Measurements from ENCODE around the gene DLGAP1. TPM values are rescaled to one million over a fixed set of nuclear protein-coding genes. Genes with fewer than 3 reads are reported as not detected.

Gene DLGAP1
- polyA plus RNA-seq, 1 of the 3 experiments (the other 2 are of a cell fraction) = not detected

DNA sequence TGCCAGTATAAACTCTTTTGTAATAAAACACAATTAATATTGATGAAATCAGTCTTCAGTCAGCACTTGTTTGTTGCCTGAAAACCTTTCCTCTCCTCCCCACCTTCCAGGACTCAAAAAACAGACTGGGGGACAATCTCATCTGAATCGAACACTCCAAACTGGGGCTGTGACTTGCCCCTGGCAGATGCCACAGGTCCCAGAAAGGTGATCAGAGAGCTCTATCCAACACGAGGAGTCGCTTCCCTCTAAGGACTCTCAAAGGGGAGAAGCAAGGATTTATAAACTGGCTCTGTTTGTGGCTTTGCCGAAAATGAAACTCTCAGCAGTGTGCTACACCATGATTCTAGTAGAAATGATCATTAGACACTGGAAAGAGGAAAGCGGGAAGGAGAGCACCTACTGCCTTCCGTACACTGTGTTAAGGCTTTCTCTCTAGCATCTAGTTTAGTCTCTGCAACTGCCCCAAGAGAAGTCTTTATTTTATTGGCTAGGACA is 805.9 kb downstream of the DLGAP1 start (continued):
- TF ChIP-seq FOXJ3 (CRISPR knock-in tag; IDR thresholded peaks at IDR 0.05) (no peak), NRF1 (IDR thresholded peaks at IDR 0.05; ENCODE audit: low read depth, low read length) (no peak), MXI1 (IDR thresholded peaks at IDR 0.05; ENCODE audit: low read depth, low read length) (no peak)
- TF ChIP-seq, protein P1, sequence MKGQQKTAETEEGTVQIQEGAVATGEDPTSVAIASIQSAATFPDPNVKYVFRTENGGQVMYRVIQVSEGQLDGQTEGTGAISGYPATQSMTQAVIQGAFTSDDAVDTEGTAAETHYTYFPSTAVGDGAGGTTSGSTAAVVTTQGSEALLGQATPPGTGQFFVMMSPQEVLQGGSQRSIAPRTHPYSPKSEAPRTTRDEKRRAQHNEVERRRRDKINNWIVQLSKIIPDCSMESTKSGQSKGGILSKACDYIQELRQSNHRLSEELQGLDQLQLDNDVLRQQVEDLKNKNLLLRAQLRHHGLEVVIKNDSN (IDR thresholded peaks at IDR 0.05; ENCODE audit: borderline replicate concordance, low read depth) = no peak
- TF ChIP-seq, protein P2, sequence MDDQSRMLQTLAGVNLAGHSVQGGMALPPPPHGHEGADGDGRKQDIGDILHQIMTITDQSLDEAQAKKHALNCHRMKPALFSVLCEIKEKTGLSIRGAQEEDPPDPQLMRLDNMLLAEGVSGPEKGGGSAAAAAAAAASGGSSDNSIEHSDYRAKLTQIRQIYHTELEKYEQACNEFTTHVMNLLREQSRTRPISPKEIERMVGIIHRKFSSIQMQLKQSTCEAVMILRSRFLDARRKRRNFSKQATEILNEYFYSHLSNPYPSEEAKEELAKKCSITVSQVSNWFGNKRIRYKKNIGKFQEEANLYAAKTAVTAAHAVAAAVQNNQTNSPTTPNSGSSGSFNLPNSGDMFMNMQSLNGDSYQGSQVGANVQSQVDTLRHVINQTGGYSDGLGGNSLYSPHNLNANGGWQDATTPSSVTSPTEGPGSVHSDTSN (IDR thresholded peaks at IDR 0.05) = no peak

DNA sequence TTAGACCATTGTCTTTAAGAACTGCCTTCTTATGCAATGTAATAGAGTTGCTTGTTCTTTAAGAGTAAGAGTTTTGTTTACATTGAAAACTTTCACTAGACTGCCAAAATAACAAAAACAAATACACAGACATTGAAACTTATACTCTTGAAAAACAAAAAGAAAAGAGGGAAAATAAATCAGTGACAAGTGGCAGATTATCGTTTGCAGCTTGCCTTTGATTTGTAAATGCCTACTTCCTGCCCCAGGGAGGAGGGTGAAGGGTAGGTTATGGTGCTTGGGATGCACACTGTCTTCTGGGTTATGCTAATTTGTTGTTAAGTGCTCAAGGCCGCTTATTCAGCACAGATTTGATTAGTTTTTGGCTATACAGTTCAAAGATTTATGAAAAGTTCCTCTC is 806.5 kb downstream of the DLGAP1 start:
- H3K9me2 ChIP-seq = no peaks in the 10 kb centered on the region
- H3K4me2 ChIP-seq = no peak overlapping the region
- peaks cover 10% of the 10 kb centered on the region for H3F3A ChIP-seq (replicated peaks; ENCODE audit: insufficient read depth)
- no peak for TF ChIP-seq RAD21 (IDR thresholded peaks at IDR 0.05; ENCODE audit: low read length)
- TF ChIP-seq RXRA (IDR thresholded peaks at IDR 0.05; ENCODE audit: borderline replicate concordance, low read depth) = no peak
- no peak for TF ChIP-seq FOXJ3 (CRISPR knock-in tag; IDR thresholded peaks at IDR 0.05)
- TF ChIP-seq, protein P3, sequence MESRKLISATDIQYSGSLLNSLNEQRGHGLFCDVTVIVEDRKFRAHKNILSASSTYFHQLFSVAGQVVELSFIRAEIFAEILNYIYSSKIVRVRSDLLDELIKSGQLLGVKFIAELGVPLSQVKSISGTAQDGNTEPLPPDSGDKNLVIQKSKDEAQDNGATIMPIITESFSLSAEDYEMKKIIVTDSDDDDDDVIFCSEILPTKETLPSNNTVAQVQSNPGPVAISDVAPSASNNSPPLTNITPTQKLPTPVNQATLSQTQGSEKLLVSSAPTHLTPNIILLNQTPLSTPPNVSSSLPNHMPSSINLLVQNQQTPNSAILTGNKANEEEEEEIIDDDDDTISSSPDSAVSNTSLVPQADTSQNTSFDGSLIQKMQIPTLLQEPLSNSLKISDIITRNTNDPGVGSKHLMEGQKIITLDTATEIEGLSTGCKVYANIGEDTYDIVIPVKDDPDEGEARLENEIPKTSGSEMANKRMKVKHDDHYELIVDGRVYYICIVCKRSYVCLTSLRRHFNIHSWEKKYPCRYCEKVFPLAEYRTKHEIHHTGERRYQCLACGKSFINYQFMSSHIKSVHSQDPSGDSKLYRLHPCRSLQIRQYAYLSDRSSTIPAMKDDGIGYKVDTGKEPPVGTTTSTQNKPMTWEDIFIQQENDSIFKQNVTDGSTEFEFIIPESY (IDR thresholded peaks at IDR 0.05; ENCODE audit: borderline replicate concordance, low read depth) = no peak
- no peak for TF ChIP-seq NFIC (IDR thresholded peaks at IDR 0.05; ENCODE audit: borderline replicate concordance)
- H3K9me3 ChIP-seq = no peaks in the 10 kb centered on the region
- no peaks in the 10 kb centered on the region for H3K27me3 ChIP-seq (ENCODE audit: insufficient read depth)
- no peak overlapping the region for H2AFZ ChIP-seq (ENCODE audit: low read depth)
- no peak overlapping the region for H3K27ac ChIP-seq (ENCODE audit: low read depth in 2 of 2, low read length in 1 of 2)
- H3K9ac ChIP-seq = no peak overlapping the region
- no peaks in the 10 kb centered on the region for H4K20me1 ChIP-seq (ENCODE audit: insufficient read depth)
- H3K36me3 ChIP-seq (replicated peaks in 1 of 2; ENCODE audit: control insufficient read depth in 1 of 2, insufficient read depth in 2 of 2, low read length in 1 of 2) = no peaks in the 10 kb centered on the region
- H3K79me2 ChIP-seq (ENCODE audit: insufficient read depth) = no peaks in the 10 kb centered on the region
- peaks cover 7 to 24% of the 10 kb centered on the region in 2 experiments; a peak in 3 of 4 replicates for H3K4me1 ChIP-seq (ENCODE audit: control insufficient read depth in 1 of 2, insufficient read depth in 2 of 2, low read depth in 1 of 2, low read length in 1 of 2)
- DNase-seq = no peak
- ChIA-PET POLR2A (no interaction called here), CTCF (no interaction called here)
- WGBS (ENCODE audit: low lambda C conversion rate) = 73% methylated on average over 2 of the region's 2 CpGs
- no peak overlapping the region for H3K4me3 ChIP-seq (ENCODE audit: low read depth in 2 of 2, low read length in 1 of 2)

DNA sequence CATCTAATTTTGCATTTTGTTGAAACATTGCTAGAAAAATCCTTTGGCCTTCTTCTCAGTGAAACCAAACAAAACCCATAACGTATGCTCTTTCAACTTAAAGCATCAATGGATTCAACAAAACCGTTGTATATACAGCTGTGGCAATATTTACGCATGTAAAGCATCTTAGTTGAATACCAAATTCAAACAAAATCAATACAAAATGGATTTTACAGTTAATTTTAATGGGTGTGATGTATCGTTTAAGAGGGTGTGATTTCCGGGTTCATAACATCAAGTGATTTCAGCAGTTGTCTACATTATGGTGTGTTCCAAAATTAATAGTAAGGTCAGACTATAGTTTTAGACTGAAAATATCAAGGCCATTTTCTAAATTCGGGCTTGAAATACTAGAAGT is 806.9 kb downstream of the DLGAP1 start:
- POLR2A ChIA-PET = no interaction called here
- H3K4me3 ChIP-seq (ENCODE audit: low read depth in 2 of 2, low read length in 1 of 2) = no peak overlapping the region
- H3K79me2 ChIP-seq (ENCODE audit: insufficient read depth) = no peaks in the 10 kb centered on the region
- H3K36me3 ChIP-seq (replicated peaks in 1 of 2; ENCODE audit: control insufficient read depth in 1 of 2, insufficient read depth in 2 of 2, low read length in 1 of 2) = no peaks in the 10 kb centered on the region
- peaks cover 6 to 19% of the 10 kb centered on the region in 2 experiments; a peak in 2 of 4 replicates for H3K4me1 ChIP-seq (ENCODE audit: control insufficient read depth in 1 of 2, insufficient read depth in 2 of 2, low read depth in 1 of 2, low read length in 1 of 2)
- no peaks in the 10 kb centered on the region for H3K27me3 ChIP-seq (ENCODE audit: insufficient read depth)
- CTCF ChIA-PET = interaction anchor here (0.9 kb wide), 1 partner anchor 38 kb away, joined by 3 read pairs; no protein-coding TSS in a partner anchor
- 77% methylated on average over 6 of the region's 6 CpGs for WGBS (ENCODE audit: low lambda C conversion rate)
- H3K9me3 ChIP-seq = no peaks in the 10 kb centered on the region
- DNase-seq = no peak
- H3F3A ChIP-seq (replicated peaks; ENCODE audit: insufficient read depth) = peaks cover 9% of the 10 kb centered on the region
- no peaks in the 10 kb centered on the region for H4K20me1 ChIP-seq (ENCODE audit: insufficient read depth)
- no peak overlapping the region for H3K27ac ChIP-seq (ENCODE audit: low read depth in 2 of 2, low read length in 1 of 2)
- TF ChIP-seq, protein P4, sequence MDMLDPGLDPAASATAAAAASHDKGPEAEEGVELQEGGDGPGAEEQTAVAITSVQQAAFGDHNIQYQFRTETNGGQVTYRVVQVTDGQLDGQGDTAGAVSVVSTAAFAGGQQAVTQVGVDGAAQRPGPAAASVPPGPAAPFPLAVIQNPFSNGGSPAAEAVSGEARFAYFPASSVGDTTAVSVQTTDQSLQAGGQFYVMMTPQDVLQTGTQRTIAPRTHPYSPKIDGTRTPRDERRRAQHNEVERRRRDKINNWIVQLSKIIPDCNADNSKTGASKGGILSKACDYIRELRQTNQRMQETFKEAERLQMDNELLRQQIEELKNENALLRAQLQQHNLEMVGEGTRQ (IDR thresholded peaks at IDR 0.05; ENCODE audit: borderline replicate concordance, low read depth, low read length) = no peak
- TF ChIP-seq NRF1 (IDR thresholded peaks at IDR 0.05; ENCODE audit: low read depth, low read length) (no peak), TEAD4 (IDR thresholded peaks at IDR 0.05; ENCODE audit: borderline replicate concordance, insufficient read depth) (no peak), SMC3 (IDR thresholded peaks at IDR 0.05; ENCODE audit: low read depth, low read length) (no peak), RFX5 (IDR thresholded peaks at IDR 0.05; ENCODE audit: low read length) (no peak), RCOR1 (IDR thresholded peaks at IDR 0.05; ENCODE audit: low read length) (no peak), MXI1 (IDR thresholded peaks at IDR 0.05; ENCODE audit: low read depth, low read length) (no peak), JUND (IDR thresholded peaks at IDR 0.05) (no peak), SIN3A (IDR thresholded peaks at IDR 0.05; ENCODE audit: borderline replicate concordance, low read depth, low read length) (no peak)
- TF ChIP-seq, protein P1 (IDR thresholded peaks at IDR 0.05; ENCODE audit: borderline replicate concordance, low read depth) = no peak
- no peak overlapping the region for H3K9ac ChIP-seq
- H3K9me2 ChIP-seq = no peaks in the 10 kb centered on the region
- H3K4me2 ChIP-seq = no peak overlapping the region
- no peak overlapping the region for H2AFZ ChIP-seq (ENCODE audit: low read depth)
